Liver (tissue), 9 donors: ENCODE measurements around the gene SAMD1. TPM values are rescaled to one million over a fixed set of nuclear protein-coding genes. Genes with fewer than 3 reads are reported as not detected.
A peak's percentile ranks its signal among the peaks of the same experiment; 100 is the strongest.

Experiments used
- DNase-seq: peaks from one replicate; pipeline ENCODE4 v3.0.0-alpha.2; 2017; ENCODE audit warnings: low spot score
- H3K27ac ChIP-seq, 2 donors: one replicate each; pipeline ENCODE4 v1.7.0; 2013; ENCODE audit warnings: inconsistent platforms in 2 of 2, low read length in 2 of 2, control low read depth in 1 of 2, low read depth in 1 of 2, mild to moderate bottlenecking in 1 of 2
- H3K27me3 ChIP-seq, 4 donors: one replicate each; pipeline versions ENCODE4 v1.6.1 to v1.7.0; 2013; ENCODE audit warnings: low read length in 3 of 4, inconsistent platforms in 1 of 4, mild to moderate bottlenecking in 1 of 4, moderate library complexity in 1 of 4; ENCODE audit not compliant: control insufficient read depth in 4 of 4, insufficient read depth in 4 of 4
- H3K36me3 ChIP-seq, 4 donors: one replicate each; pipeline versions ENCODE4 v1.6.1 to v1.7.0; 2013; ENCODE audit warnings: low read length in 3 of 4, mild to moderate bottlenecking in 3 of 4, low read depth in 1 of 4, moderate library complexity in 1 of 4; ENCODE audit not compliant: control insufficient read depth in 4 of 4, insufficient read depth in 3 of 4
- H3K4me1 ChIP-seq, 4 donors: one replicate each; pipeline versions ENCODE4 v1.6.1 to v1.7.0; 2013; ENCODE audit warnings: low read length in 3 of 4, mild to moderate bottlenecking in 3 of 4, moderate library complexity in 1 of 4; ENCODE audit not compliant: control insufficient read depth in 4 of 4, insufficient read depth in 4 of 4
- H3K4me3 ChIP-seq, 3 donors: one replicate each; pipeline versions ENCODE4 v1.6.1 to v1.7.0; 2013; ENCODE audit warnings: low read length in 3 of 3, control low read depth in 1 of 3, low read depth in 1 of 3, mild to moderate bottlenecking in 1 of 3
- H3K9ac ChIP-seq, 2 donors: one replicate each; pipeline ENCODE4 v1.7.0; 2013; ENCODE audit warnings: low read length in 2 of 2, mild to moderate bottlenecking in 2 of 2, moderate library complexity in 2 of 2, control low read depth in 1 of 2, low read depth in 1 of 2
- H3K9me3 ChIP-seq, 4 donors: one replicate each; pipeline versions ENCODE4 v1.6.1 to v1.7.0; 2013; ENCODE audit warnings: low read length in 3 of 4; ENCODE audit not compliant: control insufficient read depth in 4 of 4
- ATF3 ChIP-seq: IDR thresholded peaks from 2 replicates; pipeline ENCODE4 v1.6.1; 2016; ENCODE audit warnings: antibody characterized with exemption
- CTCF ChIP-seq: fragments of 150-350 bp; IDR thresholded peaks from 2 replicates; pipeline ENCODE4 v1.5.1; 2017; ENCODE audit warnings: improper control_type of control experiment, low read depth, low read length; ENCODE audit not compliant: missing input control
- EGR1 ChIP-seq, 2 donors: IDR thresholded peaks; 2 replicates each; pipeline ENCODE4 v1.6.1; 2016 to 2018; ENCODE audit warnings: antibody characterized with exemption in 2 of 2, low read depth in 2 of 2
- FOXA1 ChIP-seq: IDR thresholded peaks from 2 replicates; pipeline ENCODE4 v1.6.1; 2016; ENCODE audit warnings: antibody characterized with exemption
- FOXA2 ChIP-seq: IDR thresholded peaks from 2 replicates; pipeline ENCODE4 v1.6.1; 2016; ENCODE audit warnings: antibody characterized with exemption
- GABPA ChIP-seq, 2 donors: IDR thresholded peaks in 1 of 2; conservative IDR thresholded peaks in 1 of 2; 2 replicates each; pipeline ENCODE4 v1.6.1; 2016; ENCODE audit warnings: antibody characterized with exemption in 2 of 2, mild to moderate bottlenecking in 1 of 2, moderate library complexity in 1 of 2
- JUND ChIP-seq, 2 donors: IDR thresholded peaks; 2 replicates each; pipeline ENCODE4 v1.6.1; 2016; ENCODE audit warnings: antibody characterized with exemption in 2 of 2
- NR2F2 ChIP-seq: IDR thresholded peaks from 2 replicates; pipeline ENCODE4 v1.6.1; 2016; ENCODE audit warnings: antibody characterized with exemption
- RAD21 ChIP-seq, 2 donors: IDR thresholded peaks; 2 replicates each; pipeline ENCODE4 v1.6.1; 2016; ENCODE audit warnings: antibody characterized with exemption in 2 of 2, mild to moderate bottlenecking in 2 of 2
- RXRA ChIP-seq, 2 donors: IDR thresholded peaks; 2 replicates each; pipeline ENCODE4 v1.6.1; 2017 to 2018; ENCODE audit warnings: antibody characterized with exemption in 2 of 2, mild to moderate bottlenecking in 1 of 2
- TAF1 ChIP-seq: conservative IDR thresholded peaks from 2 replicates; pipeline ENCODE4 v1.6.1; 2016; ENCODE audit warnings: antibody characterized with exemption, mild to moderate bottlenecking
- YY1 ChIP-seq: IDR thresholded peaks from 2 replicates; pipeline ENCODE4 v1.6.1; 2016; ENCODE audit warnings: antibody characterized with exemption, mild to moderate bottlenecking
- ZBTB33 ChIP-seq: IDR thresholded peaks from 2 replicates; pipeline ENCODE4 v1.6.1; 2016; ENCODE audit warnings: antibody characterized with exemption
- WGBS: extraction: QIAGEN DNeasy Blood & Tissue Kit; methylation state at CpG from one replicate; pipeline ENCODE4 v1.1.7; 2013; 5-methylcytosine and 5-hydroxymethylcytosine counted together
- polyA plus RNA-seq, 2 donors: library from polyadenylated mRNA; stranded (reverse) in 1 of 2; unstranded in 1 of 2; fragments of 200-250 nt in 1 of 2; fragments of >200 nt in 1 of 2; fragmentation: Nextera tagmentation in 1 of 2; extraction: Ambion mirVana in 1 of 2; gene quantifications; one replicate each; pipeline versions ENCODE4 v1.2.1 to v1.2.3, GENCODE V29; 2013 to 2015
- total RNA-seq, 2 donors: library from RNA; depleted of rRNA; stranded (reverse); fragments of >200 nt; gene quantifications; one replicate each; pipeline ENCODE4 v1.2.3, GENCODE V29; 2014
- TF ChIP-seq, protein P1 (sequence below): IDR thresholded peaks from 2 replicates; pipeline ENCODE4 v1.6.1; 2016; ENCODE audit warnings: antibody characterized with exemption
- donor health status: healthy.
- donor health status: healthy.
- donor health status: healthy.
- donor health status: healthy.
- donor health status: healthy.

SAMD1 gene
- total and polyA plus RNA-seq, 4 donors, result 2.1 to 33.0 (median 9.0) TPM

- H3K27ac ChIP-seq, result peak overlapping the region; percentile 55 to 56
- TF ChIP-seq NR2F2 (no peak), ATF3 (no peak), YY1 (no peak), RXRA (IDR thresholded peaks at IDR 0.05) (no peak), JUND (IDR thresholded peaks at IDR 0.05) (no peak), TAF1 (no peak)
- TF ChIP-seq, protein P1, sequence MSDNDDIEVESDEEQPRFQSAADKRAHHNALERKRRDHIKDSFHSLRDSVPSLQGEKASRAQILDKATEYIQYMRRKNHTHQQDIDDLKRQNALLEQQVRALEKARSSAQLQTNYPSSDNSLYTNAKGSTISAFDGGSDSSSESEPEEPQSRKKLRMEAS, result no peak
- H3K9ac ChIP-seq, result no peak overlapping the region
- H3K36me3 ChIP-seq, result no peaks in the 10 kb centered on the region
- 88% methylated on average over 5 of the region's 5 CpGs for whole genome bisulfite sequencing
- H3K4me3 ChIP-seq, result no peak overlapping the region
- DNase-seq, result no peak
- H3K27me3 ChIP-seq, result no peaks in the 10 kb centered on the region
- H3K9me3 ChIP-seq, result no peaks in the 10 kb centered on the region
- peaks cover 15 to 68% (median 59%) of the 10 kb centered on the region in 4 donors for H3K4me1 ChIP-seq
Observed at GRCh38 chr19:14115756-14116155, 25.2 kb upstream of the SAMD1 start.

DNA sequence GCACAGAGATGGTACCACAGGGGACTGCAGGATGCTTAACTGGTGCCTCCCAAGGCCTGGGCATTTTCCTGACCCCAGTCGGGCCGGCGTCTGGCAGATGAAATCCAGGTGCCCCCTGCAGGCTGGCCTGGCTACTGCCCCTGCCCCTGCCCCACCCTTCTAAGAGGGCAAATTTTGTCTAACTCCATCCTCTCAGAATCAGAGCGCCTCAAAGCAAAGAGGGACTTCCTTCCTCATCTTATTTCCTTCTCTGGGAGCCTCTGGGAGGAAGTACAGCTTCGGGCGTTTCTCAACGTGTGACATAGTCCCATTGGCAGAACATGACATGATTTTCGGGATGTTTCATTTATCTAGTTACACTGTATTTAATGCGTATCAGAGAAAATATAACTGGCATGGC lies 24.3 kb upstream of the SAMD1 start:
- no peak overlapping the region for H3K4me3 ChIP-seq
- peaks cover 15 to 72% (median 60%) of the 10 kb centered on the region in 4 donors for H3K4me1 ChIP-seq
- no peak for DNase-seq
- H3K27me3 ChIP-seq, result no peaks in the 10 kb centered on the region
- H3K9me3 ChIP-seq, result no peaks in the 10 kb centered on the region
- 32% methylated on average over 9 of the region's 9 CpGs for WGBS
- no peak overlapping the region for H3K9ac ChIP-seq
- H3K27ac ChIP-seq, result peak overlapping the region; percentile 88 to 97
- no peaks in the 10 kb centered on the region for H3K36me3 ChIP-seq
- TF ChIP-seq CTCF (peak; percentile 50), RAD21 (IDR thresholded peaks at IDR 0.05) (peak; percentile 63 to 76), ZBTB33 (no peak), EGR1 (IDR thresholded peaks at IDR 0.05; ENCODE audit: low read depth in 2 of 2) (peak; percentile 27 to 41), GABPA (IDR thresholded peaks at IDR 0.05 in 1 of 2, conservative IDR thresholded peaks at IDR 0.05 in 1 of 2) (no peak), YY1 (no peak), RXRA (IDR thresholded peaks at IDR 0.05) (peak in 1 of 2 donors; percentile 16), FOXA2 (no peak), ATF3 (no peak), FOXA1 (no peak), NR2F2 (no peak)
- TF ChIP-seq, protein P1, result peak; percentile 57
